ENCODE measurements around the gene NLRX1.

DNA sequence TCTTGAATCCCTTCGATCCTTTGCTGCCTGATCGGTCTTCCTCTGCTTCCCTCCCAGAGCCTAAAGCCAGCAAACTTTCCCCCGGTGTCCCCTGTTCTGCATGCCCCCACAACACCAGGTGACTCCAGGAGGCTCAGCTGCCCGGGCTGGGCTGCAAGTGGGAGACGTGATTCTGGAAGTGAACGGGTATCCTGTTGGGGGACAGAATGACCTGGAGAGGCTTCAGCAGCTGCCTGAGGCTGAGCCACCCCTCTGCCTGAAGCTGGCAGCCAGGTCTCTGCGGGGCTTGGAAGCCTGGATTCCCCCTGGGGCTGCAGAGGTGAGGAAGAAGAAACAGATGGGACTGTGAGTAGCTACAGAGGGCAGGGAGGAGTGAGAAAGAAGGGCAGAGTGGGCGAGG lies 20.4 kb downstream of the NLRX1 start:
- TF ChIP-seq POLR2AphosphoS5 (IDR thresholded peaks at IDR 0.05) (no peak), POLR2A (IDR thresholded peaks at IDR 0.05) (no peak)
- TF ChIP-seq, protein P1, sequence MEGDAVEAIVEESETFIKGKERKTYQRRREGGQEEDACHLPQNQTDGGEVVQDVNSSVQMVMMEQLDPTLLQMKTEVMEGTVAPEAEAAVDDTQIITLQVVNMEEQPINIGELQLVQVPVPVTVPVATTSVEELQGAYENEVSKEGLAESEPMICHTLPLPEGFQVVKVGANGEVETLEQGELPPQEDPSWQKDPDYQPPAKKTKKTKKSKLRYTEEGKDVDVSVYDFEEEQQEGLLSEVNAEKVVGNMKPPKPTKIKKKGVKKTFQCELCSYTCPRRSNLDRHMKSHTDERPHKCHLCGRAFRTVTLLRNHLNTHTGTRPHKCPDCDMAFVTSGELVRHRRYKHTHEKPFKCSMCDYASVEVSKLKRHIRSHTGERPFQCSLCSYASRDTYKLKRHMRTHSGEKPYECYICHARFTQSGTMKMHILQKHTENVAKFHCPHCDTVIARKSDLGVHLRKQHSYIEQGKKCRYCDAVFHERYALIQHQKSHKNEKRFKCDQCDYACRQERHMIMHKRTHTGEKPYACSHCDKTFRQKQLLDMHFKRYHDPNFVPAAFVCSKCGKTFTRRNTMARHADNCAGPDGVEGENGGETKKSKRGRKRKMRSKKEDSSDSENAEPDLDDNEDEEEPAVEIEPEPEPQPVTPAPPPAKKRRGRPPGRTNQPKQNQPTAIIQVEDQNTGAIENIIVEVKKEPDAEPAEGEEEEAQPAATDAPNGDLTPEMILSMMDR (IDR thresholded peaks at IDR 0.05 in 8 of 11, conservative IDR thresholded peaks at IDR 0.05 in 3 of 11) = no peak
